Activated CD4-positive, alpha-beta T cell treated with anti-CD3 and anti-CD28 coated beads for 48 hours (primary cell): ENCODE data around the gene LRWD1.
"Not testable (repeated sequence)": the region's sequence is repeated elsewhere in the genome, so short reads cannot be mapped to it uniquely, and the experiment has no call there.

Source experiments
- DNase-seq: peaks from one replicate; pipeline ENCODE4 v3.0.0-alpha.2; 2020

The LRWD1 gene

GRCh38 chr7:102444961-102445673, 19.7 kb upstream of the LRWD1 start:
- no peak for DNase-seq

GRCh38 chr7:102445674-102446071, 19.1 kb upstream of the LRWD1 start:
- DNase-seq = no peak

- DNase-seq = no peak
Observed at GRCh38 chr7:102446387-102447156, 18.2 kb upstream of the LRWD1 start.

GRCh38 chr7:102447311-102447710, 17.5 kb upstream of the LRWD1 start:
- no peak for DNase-seq

- DNase-seq = no peak
Observed at GRCh38 chr7:102449136-102449535, 15.6 kb upstream of the LRWD1 start.

- DNase-seq = peak; percentile 63
Observed at GRCh38 chr7:102450242-102450641, 14.5 kb upstream of the LRWD1 start.

- DNase-seq = no peak
Observed at GRCh38 chr7:102451371-102452054, 13.3 kb upstream of the LRWD1 start.

- DNase-seq = no peak
Observed at GRCh38 chr7:102452451-102452850, 12.3 kb upstream of the LRWD1 start.

- no peak for DNase-seq
Observed at GRCh38 chr7:102453319-102453718, 11.5 kb upstream of the LRWD1 start.

GRCh38 chr7:102454468-102454867, 10.3 kb upstream of the LRWD1 start:
- DNase-seq = no peak

GRCh38 chr7:102454932-102455331, 9.9 kb upstream of the LRWD1 start:
- DNase-seq = not testable (repeated sequence)

- no peak for DNase-seq
Observed at GRCh38 chr7:102455596-102455995, 9.2 kb upstream of the LRWD1 start.

GRCh38 chr7:102456327-102456726, 8.5 kb upstream of the LRWD1 start:
- no peak for DNase-seq

- no peak for DNase-seq
Observed at GRCh38 chr7:102457352-102457924, 7.3 kb upstream of the LRWD1 start.

GRCh38 chr7:102459221-102459844, 5.5 kb upstream of the LRWD1 start:
- DNase-seq = no peak

GRCh38 chr7:102460467-102460866, 4.3 kb upstream of the LRWD1 start:
- DNase-seq = no peak

- DNase-seq = no peak
Observed at GRCh38 chr7:102463841-102464576, 775 bp upstream of the LRWD1 start.

GRCh38 chr7:102466097-102466496, 1.3 kb downstream of the LRWD1 start:
- DNase-seq = no peak

- no peak for DNase-seq
Observed at GRCh38 chr7:102467581-102468477, 3.0 kb downstream of the LRWD1 start.

- no peak for DNase-seq
Observed at GRCh38 chr7:102468478-102469350, 3.9 kb downstream of the LRWD1 start.
